H1 (cell line): ENCODE data around the gene PRKCH. TPM values are rescaled to one million over a fixed set of nuclear protein-coding genes. Genes with fewer than 3 reads are reported as not detected.

ENCODE experiments used
- polyA plus RNA-seq, 7 experiments: library from polyadenylated mRNA; depleted of rRNA in 3 of 7; stranded (reverse) in 5 of 7; unstranded in 2 of 7; fragments of >200 nt in 5 of 7; fragments of 200-250 nt in 2 of 7; gene quantifications; 1 replicate in 5 of 7; 2 replicates in 1 of 7; 4 replicates in 1 of 7; pipeline versions ENCODE4 v1.2.1 to v1.2.3, GENCODE V29; 2011 to 2013; ENCODE audit warnings: missing spikeins in 2 of 7, mixed read lengths in 2 of 7
- total RNA-seq: library from RNA; stranded (reverse); fragmentation: NEBNext Ultra II Directional; extraction: Animal tissue kit (Norgen Biotek cat#: 25700); gene quantifications from 2 replicates; pipeline ENCODE4 v1.2.1, GENCODE V29; 2021
- TF ChIP-seq, protein P1 (sequence below): fragments of 300-600 bp; sonication (generic); IDR thresholded peaks from 2 replicates; pipeline ENCODE4 v1.7.1; 2012; ENCODE audit warnings: low read length, moderate library complexity, mild to moderate bottlenecking, inconsistent platforms; ENCODE audit not compliant: insufficient replicate concordance

The PRKCH gene
- total and polyA plus RNA-seq, 2 of the 8 experiments (the other 6 are each of a cell fraction or from before 2014, with no cell fraction given) = 6.4 to 7.0 TPM

- TF ChIP-seq, protein P1, sequence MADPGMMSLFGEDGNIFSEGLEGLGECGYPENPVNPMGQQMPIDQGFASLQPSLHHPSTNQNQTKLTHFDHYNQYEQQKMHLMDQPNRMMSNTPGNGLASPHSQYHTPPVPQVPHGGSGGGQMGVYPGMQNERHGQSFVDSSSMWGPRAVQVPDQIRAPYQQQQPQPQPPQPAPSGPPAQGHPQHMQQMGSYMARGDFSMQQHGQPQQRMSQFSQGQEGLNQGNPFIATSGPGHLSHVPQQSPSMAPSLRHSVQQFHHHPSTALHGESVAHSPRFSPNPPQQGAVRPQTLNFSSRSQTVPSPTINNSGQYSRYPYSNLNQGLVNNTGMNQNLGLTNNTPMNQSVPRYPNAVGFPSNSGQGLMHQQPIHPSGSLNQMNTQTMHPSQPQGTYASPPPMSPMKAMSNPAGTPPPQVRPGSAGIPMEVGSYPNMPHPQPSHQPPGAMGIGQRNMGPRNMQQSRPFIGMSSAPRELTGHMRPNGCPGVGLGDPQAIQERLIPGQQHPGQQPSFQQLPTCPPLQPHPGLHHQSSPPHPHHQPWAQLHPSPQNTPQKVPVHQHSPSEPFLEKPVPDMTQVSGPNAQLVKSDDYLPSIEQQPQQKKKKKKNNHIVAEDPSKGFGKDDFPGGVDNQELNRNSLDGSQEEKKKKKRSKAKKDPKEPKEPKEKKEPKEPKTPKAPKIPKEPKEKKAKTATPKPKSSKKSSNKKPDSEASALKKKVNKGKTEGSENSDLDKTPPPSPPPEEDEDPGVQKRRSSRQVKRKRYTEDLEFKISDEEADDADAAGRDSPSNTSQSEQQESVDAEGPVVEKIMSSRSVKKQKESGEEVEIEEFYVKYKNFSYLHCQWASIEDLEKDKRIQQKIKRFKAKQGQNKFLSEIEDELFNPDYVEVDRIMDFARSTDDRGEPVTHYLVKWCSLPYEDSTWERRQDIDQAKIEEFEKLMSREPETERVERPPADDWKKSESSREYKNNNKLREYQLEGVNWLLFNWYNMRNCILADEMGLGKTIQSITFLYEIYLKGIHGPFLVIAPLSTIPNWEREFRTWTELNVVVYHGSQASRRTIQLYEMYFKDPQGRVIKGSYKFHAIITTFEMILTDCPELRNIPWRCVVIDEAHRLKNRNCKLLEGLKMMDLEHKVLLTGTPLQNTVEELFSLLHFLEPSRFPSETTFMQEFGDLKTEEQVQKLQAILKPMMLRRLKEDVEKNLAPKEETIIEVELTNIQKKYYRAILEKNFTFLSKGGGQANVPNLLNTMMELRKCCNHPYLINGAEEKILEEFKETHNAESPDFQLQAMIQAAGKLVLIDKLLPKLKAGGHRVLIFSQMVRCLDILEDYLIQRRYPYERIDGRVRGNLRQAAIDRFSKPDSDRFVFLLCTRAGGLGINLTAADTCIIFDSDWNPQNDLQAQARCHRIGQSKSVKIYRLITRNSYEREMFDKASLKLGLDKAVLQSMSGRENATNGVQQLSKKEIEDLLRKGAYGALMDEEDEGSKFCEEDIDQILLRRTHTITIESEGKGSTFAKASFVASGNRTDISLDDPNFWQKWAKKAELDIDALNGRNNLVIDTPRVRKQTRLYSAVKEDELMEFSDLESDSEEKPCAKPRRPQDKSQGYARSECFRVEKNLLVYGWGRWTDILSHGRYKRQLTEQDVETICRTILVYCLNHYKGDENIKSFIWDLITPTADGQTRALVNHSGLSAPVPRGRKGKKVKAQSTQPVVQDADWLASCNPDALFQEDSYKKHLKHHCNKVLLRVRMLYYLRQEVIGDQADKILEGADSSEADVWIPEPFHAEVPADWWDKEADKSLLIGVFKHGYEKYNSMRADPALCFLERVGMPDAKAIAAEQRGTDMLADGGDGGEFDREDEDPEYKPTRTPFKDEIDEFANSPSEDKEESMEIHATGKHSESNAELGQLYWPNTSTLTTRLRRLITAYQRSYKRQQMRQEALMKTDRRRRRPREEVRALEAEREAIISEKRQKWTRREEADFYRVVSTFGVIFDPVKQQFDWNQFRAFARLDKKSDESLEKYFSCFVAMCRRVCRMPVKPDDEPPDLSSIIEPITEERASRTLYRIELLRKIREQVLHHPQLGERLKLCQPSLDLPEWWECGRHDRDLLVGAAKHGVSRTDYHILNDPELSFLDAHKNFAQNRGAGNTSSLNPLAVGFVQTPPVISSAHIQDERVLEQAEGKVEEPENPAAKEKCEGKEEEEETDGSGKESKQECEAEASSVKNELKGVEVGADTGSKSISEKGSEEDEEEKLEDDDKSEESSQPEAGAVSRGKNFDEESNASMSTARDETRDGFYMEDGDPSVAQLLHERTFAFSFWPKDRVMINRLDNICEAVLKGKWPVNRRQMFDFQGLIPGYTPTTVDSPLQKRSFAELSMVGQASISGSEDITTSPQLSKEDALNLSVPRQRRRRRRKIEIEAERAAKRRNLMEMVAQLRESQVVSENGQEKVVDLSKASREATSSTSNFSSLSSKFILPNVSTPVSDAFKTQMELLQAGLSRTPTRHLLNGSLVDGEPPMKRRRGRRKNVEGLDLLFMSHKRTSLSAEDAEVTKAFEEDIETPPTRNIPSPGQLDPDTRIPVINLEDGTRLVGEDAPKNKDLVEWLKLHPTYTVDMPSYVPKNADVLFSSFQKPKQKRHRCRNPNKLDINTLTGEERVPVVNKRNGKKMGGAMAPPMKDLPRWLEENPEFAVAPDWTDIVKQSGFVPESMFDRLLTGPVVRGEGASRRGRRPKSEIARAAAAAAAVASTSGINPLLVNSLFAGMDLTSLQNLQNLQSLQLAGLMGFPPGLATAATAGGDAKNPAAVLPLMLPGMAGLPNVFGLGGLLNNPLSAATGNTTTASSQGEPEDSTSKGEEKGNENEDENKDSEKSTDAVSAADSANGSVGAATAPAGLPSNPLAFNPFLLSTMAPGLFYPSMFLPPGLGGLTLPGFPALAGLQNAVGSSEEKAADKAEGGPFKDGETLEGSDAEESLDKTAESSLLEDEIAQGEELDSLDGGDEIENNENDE = no peak
Measured at GRCh38 chr14:61484031-61484430, 162.7 kb downstream of the PRKCH start (continued).
